GM19395 (cell line): ENCODE data around the gene NEK11.

Source experiments
- ATAC-seq: cut with Tn5 transposase; IDR thresholded peaks from one replicate; pipeline ENCODE4 v1.9.1; 2021; ENCODE audit warnings: mild to moderate bottlenecking, moderate library complexity; ENCODE audit not compliant: unreplicated experiment

The NEK11 gene

GRCh38 chr3:131393868-131394267 is 367.2 kb downstream of the NEK11 start:
- no peak for ATAC-seq

GRCh38 chr3:131394400-131394799 is 367.7 kb downstream of the NEK11 start:
- no peak for ATAC-seq

GRCh38 chr3:131396170-131396569 is 369.5 kb downstream of the NEK11 start:
- ATAC-seq: no peak

- no peak for ATAC-seq
Observed at GRCh38 chr3:131397889-131398288, 371.2 kb downstream of the NEK11 start.
